Measurements from ENCODE around the gene ANXA2.

GRCh38 chr15:60397772-60398445, at the start of gene ANXA2:
- TF ChIP-seq CTCF (IDR thresholded peaks at IDR 0.05; ENCODE audit: low read length) (no peak), EZH2 (IDR thresholded peaks at IDR 0.05; ENCODE audit: borderline replicate concordance, low read length) (no peak)

Data from OCI-LY1 (cell line).